HCT116 (cell line): ENCODE data around the gene ANO6. TPM values are rescaled to one million over a fixed set of nuclear protein-coding genes. Genes with fewer than 3 reads are reported as not detected.

Experiments used
- ATAC-seq: fragments of 200-7000 bp; cut with Tn5 transposase; 2 replicates; pipeline ENCODE4 v1.9.1; 2020; ENCODE audit warnings: mild to moderate bottlenecking, moderate library complexity
- BruUV-seq: library from RNA; stranded (reverse); fragments of 400-500 nt; replicated peaks from 2 replicates; lab custom pipeline; 2021; lab: Mats Ljungman, UMichigan
- CTCF ChIA-PET: fragments of 300-600 bp; sonication (Branson Sonifier 250); formaldehyde crosslinking; loops from one replicate; lab custom pipeline; 2021; ENCODE audit warnings: antibody characterized with exemption; lab: Charles Lee
- POLR2A ChIA-PET: fragments of 300-600, 350-600 bp; sonication (Branson Sonifier 250); formaldehyde crosslinking; loops from one replicate; lab custom pipeline; 2021; ENCODE audit warnings: antibody characterized with exemption; lab: Charles Lee
- RAD21 ChIA-PET, 2 experiments: fragments of 300-600 bp; sonication (Branson Sonifier 250); formaldehyde crosslinking; loops; one replicate each; lab custom pipeline; 2023; ENCODE audit warnings: low total read pairs in 2 of 2; ENCODE audit not compliant: uncharacterized antibody in 2 of 2, unreplicated experiment in 2 of 2, low non-redundant PET in 1 of 2; lab: Charles Lee
- DNase-seq: peaks from one replicate; pipeline ENCODE4 v3.0.0-alpha.2; 2010; ENCODE audit warnings: low read depth, low spot score
- H2AFZ ChIP-seq: fragments of 200-600 bp; shearing (Covaris generic), sonication (generic); 2 replicates; pipeline ENCODE4 v1.6.1; 2017; ENCODE audit warnings: low read depth, mixed run types, mixed read lengths, antibody characterized with exemption, low read length; ENCODE audit not compliant: poor library complexity, severe bottlenecking
- H3K27ac ChIP-seq: 2 replicates; pipeline ENCODE4 v1.5.1; 2012; ENCODE audit warnings: low read depth, low read length
- H3K27me3 ChIP-seq: fragments of 200-600 bp; sonication (generic); 2 replicates; pipeline ENCODE4 v1.6.1; 2016; ENCODE audit warnings: mixed run types, low read length, mixed read lengths; ENCODE audit not compliant: insufficient read depth
- H3K36me3 ChIP-seq, 2 experiments: fragments of 200-500 bp in 1 of 2; fragments of 200-600 bp in 1 of 2; sonication (Bioruptor generic) in 1 of 2; sonication (generic) in 1 of 2; 2 replicates each; pipeline versions ENCODE4 v1.5.1 to v1.6.1; 2014 to 2016; ENCODE audit warnings: low read length in 2 of 2, inconsistent platforms in 1 of 2, mixed read lengths in 1 of 2, mixed run types in 1 of 2; ENCODE audit not compliant: insufficient read depth in 2 of 2, control insufficient read depth in 1 of 2
- H3K4me1 ChIP-seq, 2 experiments: fragments of 200-600 bp in 1 of 2; sonication (generic) in 1 of 2; 2 replicates each; pipeline versions ENCODE4 v1.5.1 to v1.6.1; 2012 to 2017; ENCODE audit warnings: low read length in 2 of 2, inconsistent platforms in 1 of 2, mild to moderate bottlenecking in 1 of 2, mixed read lengths in 1 of 2, mixed run types in 1 of 2, moderate library complexity in 1 of 2; ENCODE audit not compliant: insufficient read depth in 2 of 2, control insufficient read depth in 1 of 2
- H3K4me2 ChIP-seq: fragments of 200-600 bp; sonication (generic); 2 replicates; pipeline ENCODE4 v1.6.1; 2017; ENCODE audit warnings: mixed run types, low read length, mixed read lengths
- H3K4me3 ChIP-seq, 2 experiments: fragments of 200-600 bp in 1 of 2; sonication (generic) in 1 of 2; replicated peaks in 1 of 2; 2 replicates each; pipeline ENCODE4 v1.5.1; 2011 to 2016; ENCODE audit warnings: low read length in 2 of 2, control low read depth in 1 of 2, low read depth in 1 of 2, mild to moderate bottlenecking in 1 of 2, mixed read lengths in 1 of 2, mixed run types in 1 of 2
- H3K79me2 ChIP-seq: fragments of 200-600 bp; sonication (generic); 2 replicates; pipeline ENCODE4 v1.6.1; 2017; ENCODE audit warnings: mild to moderate bottlenecking, mixed run types, low read length, moderate library complexity, mixed read lengths; ENCODE audit not compliant: insufficient read depth
- H3K9ac ChIP-seq: fragments of 200-600 bp; sonication (generic); 2 replicates; pipeline ENCODE4 v1.6.1; 2016; ENCODE audit warnings: low read length, mixed read lengths
- H3K9me2 ChIP-seq: fragments of 200-600 bp; sonication (generic), shearing (Covaris generic); 2 replicates; pipeline ENCODE4 v1.6.1; 2017; ENCODE audit warnings: mixed run types, mild to moderate bottlenecking, moderate library complexity; ENCODE audit not compliant: insufficient read depth
- H3K9me3 ChIP-seq, 2 experiments: fragments of 200-500 bp in 1 of 2; fragments of 200-600 bp in 1 of 2; sonication (Bioruptor generic) in 1 of 2; sonication (generic) in 1 of 2; 2 replicates each; pipeline ENCODE4 v1.6.1; 2014 to 2017; ENCODE audit warnings: low read length in 2 of 2, mixed read lengths in 2 of 2, inconsistent platforms in 1 of 2, low read depth in 1 of 2, mild to moderate bottlenecking in 1 of 2, mixed run types in 1 of 2, moderate library complexity in 1 of 2; ENCODE audit not compliant: control insufficient read depth in 1 of 2, insufficient read depth in 1 of 2
- H4K20me1 ChIP-seq: fragments of 200-600 bp; sonication (generic), shearing (Covaris generic); 2 replicates; pipeline ENCODE4 v1.6.1; 2017; ENCODE audit warnings: mixed run types, mild to moderate bottlenecking, moderate library complexity; ENCODE audit not compliant: insufficient read depth
- JUND ChIP-seq: IDR thresholded peaks from 2 replicates; pipeline ENCODE4 v1.6.1; 2012
- TCF7L2 ChIP-seq: IDR thresholded peaks from 2 replicates; pipeline ENCODE4 v1.7.0; 2011; ENCODE audit warnings: borderline replicate concordance, inconsistent platforms; ENCODE audit not compliant: insufficient read depth, insufficient read length; ENCODE audit errors: extremely low read depth
- intact Hi-C: fragments of 100-400 bp; cut with micrococcal nuclease; formaldehyde crosslinking; loops from 2 replicates; pipeline ENCODE4 v1.10.0; 2022
- total RNA-seq: library from RNA; stranded (reverse); gene quantifications from one replicate; pipeline ENCODE4 v1.2.1, GENCODE V29; 2021; ENCODE audit not compliant: unreplicated experiment
- TF ChIP-seq, protein P1 (sequence below): IDR thresholded peaks from 2 replicates; pipeline ENCODE4 v1.6.1; 2012; ENCODE audit warnings: low read depth

ANO6 gene
- total RNA-seq, 1 experiment from 2014 or later, result 36.7 TPM

DNA sequence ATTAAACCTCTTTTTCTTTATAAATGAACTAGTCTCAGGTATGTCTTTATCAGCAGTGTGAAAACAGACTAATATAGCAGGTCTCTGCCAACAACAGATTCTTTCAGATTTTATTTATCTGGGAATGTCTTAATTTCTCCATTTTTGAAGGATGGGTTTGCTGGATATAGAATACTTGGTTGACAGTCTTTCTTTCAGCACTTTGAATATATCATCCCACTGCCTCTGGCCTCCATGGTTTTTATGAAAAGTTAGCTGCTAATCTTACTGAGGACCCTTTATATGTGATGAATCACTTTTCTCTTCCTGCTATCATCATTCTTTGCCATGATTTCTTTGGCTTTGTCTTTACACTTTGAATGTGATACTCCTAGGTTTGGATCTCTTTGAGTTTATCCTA, 148.0 kb downstream of the ANO6 start (continued):
- TF ChIP-seq, protein P1, sequence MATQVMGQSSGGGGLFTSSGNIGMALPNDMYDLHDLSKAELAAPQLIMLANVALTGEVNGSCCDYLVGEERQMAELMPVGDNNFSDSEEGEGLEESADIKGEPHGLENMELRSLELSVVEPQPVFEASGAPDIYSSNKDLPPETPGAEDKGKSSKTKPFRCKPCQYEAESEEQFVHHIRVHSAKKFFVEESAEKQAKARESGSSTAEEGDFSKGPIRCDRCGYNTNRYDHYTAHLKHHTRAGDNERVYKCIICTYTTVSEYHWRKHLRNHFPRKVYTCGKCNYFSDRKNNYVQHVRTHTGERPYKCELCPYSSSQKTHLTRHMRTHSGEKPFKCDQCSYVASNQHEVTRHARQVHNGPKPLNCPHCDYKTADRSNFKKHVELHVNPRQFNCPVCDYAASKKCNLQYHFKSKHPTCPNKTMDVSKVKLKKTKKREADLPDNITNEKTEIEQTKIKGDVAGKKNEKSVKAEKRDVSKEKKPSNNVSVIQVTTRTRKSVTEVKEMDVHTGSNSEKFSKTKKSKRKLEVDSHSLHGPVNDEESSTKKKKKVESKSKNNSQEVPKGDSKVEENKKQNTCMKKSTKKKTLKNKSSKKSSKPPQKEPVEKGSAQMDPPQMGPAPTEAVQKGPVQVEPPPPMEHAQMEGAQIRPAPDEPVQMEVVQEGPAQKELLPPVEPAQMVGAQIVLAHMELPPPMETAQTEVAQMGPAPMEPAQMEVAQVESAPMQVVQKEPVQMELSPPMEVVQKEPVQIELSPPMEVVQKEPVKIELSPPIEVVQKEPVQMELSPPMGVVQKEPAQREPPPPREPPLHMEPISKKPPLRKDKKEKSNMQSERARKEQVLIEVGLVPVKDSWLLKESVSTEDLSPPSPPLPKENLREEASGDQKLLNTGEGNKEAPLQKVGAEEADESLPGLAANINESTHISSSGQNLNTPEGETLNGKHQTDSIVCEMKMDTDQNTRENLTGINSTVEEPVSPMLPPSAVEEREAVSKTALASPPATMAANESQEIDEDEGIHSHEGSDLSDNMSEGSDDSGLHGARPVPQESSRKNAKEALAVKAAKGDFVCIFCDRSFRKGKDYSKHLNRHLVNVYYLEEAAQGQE, result no peak
- TF ChIP-seq JUND, result no peak

DNA sequence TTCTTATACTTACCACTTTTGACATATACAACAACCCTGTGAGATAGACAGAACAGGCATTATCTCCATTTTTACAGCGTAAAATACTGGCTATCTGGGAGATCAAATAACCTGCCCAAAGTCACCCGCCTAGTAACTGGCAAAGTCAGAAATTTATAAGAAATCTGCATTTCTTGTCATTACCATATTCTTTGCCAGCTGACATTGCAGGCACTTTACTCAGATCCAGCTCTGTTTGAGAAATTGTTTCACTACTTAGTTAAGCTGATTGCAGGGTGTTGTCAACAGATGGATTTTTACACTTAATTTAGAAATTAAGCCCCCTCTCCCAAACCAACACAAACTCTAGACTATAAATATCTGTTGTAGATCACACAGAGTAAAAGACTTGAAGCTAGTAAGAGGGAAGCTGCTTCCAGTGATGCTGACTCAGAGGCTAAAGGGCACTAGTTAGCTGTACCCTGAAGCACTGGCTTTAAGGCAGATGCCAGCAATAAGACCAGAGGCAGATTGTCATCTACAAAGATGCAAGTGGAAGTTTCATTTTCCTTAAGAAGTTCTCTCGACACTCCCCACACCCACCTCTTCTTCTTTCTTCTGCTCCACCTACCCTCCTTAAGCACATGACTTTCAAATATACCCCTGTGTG, 153.1 kb downstream of the ANO6 start:
- Histone ChIP-seq H3K9ac (no peak overlapping the region), H3K9me2 (no peaks in the 10 kb centered on the region), H3K4me1 (peaks cover 0 to 11% of the 10 kb centered on the region in 2 experiments; a peak in 2 of 4 replicates), H2AFZ (no peak overlapping the region), H3K4me3 (no peak overlapping the region), H3K79me2 (no peaks in the 10 kb centered on the region; the same call in 1 of the 2 replicates), H3K9me3 (no peaks in the 10 kb centered on the region), H4K20me1 (no peaks in the 10 kb centered on the region), H3K4me2 (peak overlapping the region; percentile 34; the same call in 1 of the 2 replicates), H3K27ac (no peak overlapping the region), H3K36me3 (no peaks in the 10 kb centered on the region), H3K27me3 (no peaks in the 10 kb centered on the region)
- ChIA-PET CTCF (no interaction called here), RAD21 (no interaction called here), POLR2A (no interaction called here)
- intact Hi-C loops, result no loop called here
- peak; percentile 50; the same call in 1 of the 2 replicates for ATAC-seq
- no TSS peak for BruUV-seq
- no peak for TF ChIP-seq TCF7L2
- no peak for DNase-seq
